Neutrophil (primary cell): ENCODE measurements around the gene RABGAP1L.
A peak's percentile ranks its signal among the peaks of the same experiment; 100 is the strongest.

Experiments used
- H3K27ac ChIP-seq: fragments of 200-600 bp; sonication (generic); 2 replicates; pipeline ENCODE4 v1.5.1; 2016; ENCODE audit warnings: mild to moderate bottlenecking, moderate library complexity
- H3K27me3 ChIP-seq: fragments of 200-600 bp; sonication (generic); 2 replicates; pipeline ENCODE4 v1.6.0; 2016; ENCODE audit warnings: mild to moderate bottlenecking
- H3K36me3 ChIP-seq: fragments of 200-600 bp; sonication (generic); 2 replicates; pipeline ENCODE4 v1.5.1; 2017
- H3K4me1 ChIP-seq, 2 experiments: fragments of 200-600 bp in 1 of 2; sonication (generic) in 1 of 2; 1 replicate in 1 of 2; 2 replicates in 1 of 2; pipeline versions ENCODE4 v1.5.1 to v1.6.1; 2013 to 2016; ENCODE audit warnings: low read depth in 1 of 2, low read length in 1 of 2, mild to moderate bottlenecking in 1 of 2, moderate library complexity in 1 of 2; ENCODE audit not compliant: control insufficient read depth in 1 of 2, insufficient read depth in 1 of 2
- H3K4me3 ChIP-seq, 2 experiments: fragments of 200-600 bp in 1 of 2; sonication (generic) in 1 of 2; 1 replicate in 1 of 2; 2 replicates in 1 of 2; pipeline ENCODE4 v1.5.1; 2013 to 2016; ENCODE audit warnings: low read depth in 1 of 2, low read length in 1 of 2, mild to moderate bottlenecking in 1 of 2, moderate library complexity in 1 of 2
- H3K9me3 ChIP-seq: fragments of 200-600 bp; sonication (generic); 2 replicates; pipeline ENCODE4 v1.5.1; 2016
- TF ChIP-seq, protein P1 (sequence below): fragments of 200-600 bp; sonication (generic); IDR thresholded peaks from 2 replicates; pipeline ENCODE4 v1.5.1; 2016; ENCODE audit warnings: antibody characterized with exemption

Gene RABGAP1L

DNA sequence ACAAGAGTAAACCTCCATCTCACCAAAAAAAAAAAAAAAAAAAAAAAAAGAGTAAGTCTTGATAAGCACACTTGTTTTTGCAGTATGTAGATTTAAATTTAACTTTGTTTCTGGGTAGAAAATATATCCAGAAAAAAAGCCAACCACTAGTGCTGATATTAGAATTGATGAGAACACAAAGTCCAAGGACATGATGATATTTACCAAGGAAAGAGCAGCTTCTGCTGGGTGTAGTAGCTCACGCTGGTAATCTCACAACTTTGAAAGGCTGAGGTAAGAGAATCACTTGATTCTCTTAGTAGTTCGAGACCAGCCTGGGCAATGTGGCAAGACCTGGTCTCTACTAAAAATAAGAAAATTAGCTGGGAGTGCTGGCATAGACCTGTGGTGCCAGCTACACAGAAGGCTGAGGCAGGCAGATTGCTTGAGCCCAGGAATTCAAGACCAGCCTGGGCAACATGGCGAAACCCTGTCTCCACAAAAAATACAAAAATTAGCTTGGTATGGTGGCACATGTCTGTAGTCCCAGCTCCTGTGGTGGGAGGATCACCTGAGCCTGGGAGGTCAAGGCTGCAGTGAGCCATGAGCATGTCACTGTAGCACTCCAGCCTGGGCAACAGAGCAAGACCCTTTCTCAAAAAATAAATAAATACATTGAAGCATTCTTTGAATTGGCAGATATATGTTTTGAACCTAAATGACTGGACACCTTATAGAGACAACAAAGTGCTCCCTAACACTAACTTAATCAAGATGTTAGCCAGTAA lies 776.8 kb downstream of the RABGAP1L start:
- Histone ChIP-seq H3K36me3 (no peaks in the 10 kb centered on the region), H3K9me3 (no peaks in the 10 kb centered on the region), H3K4me3 (no peak overlapping the region), H3K27me3 (no peaks in the 10 kb centered on the region), H3K27ac (no peak overlapping the region), H3K4me1 (peaks cover 28 to 33% of the 10 kb centered on the region in 2 experiments)
- TF ChIP-seq, protein P1, sequence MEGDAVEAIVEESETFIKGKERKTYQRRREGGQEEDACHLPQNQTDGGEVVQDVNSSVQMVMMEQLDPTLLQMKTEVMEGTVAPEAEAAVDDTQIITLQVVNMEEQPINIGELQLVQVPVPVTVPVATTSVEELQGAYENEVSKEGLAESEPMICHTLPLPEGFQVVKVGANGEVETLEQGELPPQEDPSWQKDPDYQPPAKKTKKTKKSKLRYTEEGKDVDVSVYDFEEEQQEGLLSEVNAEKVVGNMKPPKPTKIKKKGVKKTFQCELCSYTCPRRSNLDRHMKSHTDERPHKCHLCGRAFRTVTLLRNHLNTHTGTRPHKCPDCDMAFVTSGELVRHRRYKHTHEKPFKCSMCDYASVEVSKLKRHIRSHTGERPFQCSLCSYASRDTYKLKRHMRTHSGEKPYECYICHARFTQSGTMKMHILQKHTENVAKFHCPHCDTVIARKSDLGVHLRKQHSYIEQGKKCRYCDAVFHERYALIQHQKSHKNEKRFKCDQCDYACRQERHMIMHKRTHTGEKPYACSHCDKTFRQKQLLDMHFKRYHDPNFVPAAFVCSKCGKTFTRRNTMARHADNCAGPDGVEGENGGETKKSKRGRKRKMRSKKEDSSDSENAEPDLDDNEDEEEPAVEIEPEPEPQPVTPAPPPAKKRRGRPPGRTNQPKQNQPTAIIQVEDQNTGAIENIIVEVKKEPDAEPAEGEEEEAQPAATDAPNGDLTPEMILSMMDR, result no peak

DNA sequence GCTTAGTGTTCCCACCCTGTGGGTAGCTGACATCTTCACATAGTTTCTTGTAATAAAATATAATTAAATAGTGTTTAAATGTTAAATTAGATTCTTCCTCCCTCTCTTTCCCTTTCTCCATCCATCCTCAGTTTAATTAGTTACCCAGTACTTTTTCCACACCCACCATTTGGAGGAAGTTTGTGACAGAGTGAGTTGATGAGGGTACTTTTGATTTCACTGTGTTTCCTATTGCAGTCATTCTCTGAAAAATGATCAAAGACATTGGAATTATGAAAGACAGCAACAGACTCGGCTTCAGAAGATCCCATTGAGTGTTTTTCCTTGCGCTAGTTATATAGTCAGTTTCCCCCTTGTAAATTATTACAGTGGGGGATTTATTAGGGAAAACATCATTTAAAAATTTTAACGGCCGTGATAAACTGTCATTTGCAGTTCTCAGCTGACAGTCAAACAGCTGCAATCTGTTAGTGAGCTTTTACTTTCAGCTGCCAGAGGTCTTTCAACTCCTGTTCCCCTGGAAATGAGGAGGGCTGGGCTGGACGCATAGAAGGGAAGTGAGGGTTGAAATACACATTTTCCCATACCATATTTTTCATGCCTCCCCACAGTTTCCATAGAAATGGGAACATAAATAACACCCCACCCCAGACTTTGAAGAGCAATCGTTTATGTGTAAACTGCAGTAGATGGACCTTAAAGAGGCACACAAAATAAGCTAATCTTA lies 779.1 kb downstream of the RABGAP1L start:
- peaks cover 51 to 56% of the 10 kb centered on the region in 2 experiments for H3K4me1 ChIP-seq
- peak overlapping the region; percentile 90 for H3K27ac ChIP-seq
- no peaks in the 10 kb centered on the region for H3K36me3 ChIP-seq
- H3K9me3 ChIP-seq, result no peaks in the 10 kb centered on the region
- no peaks in the 10 kb centered on the region for H3K27me3 ChIP-seq
- peak overlapping the region; percentile 28 for H3K4me3 ChIP-seq
- TF ChIP-seq, protein P1, result no peak

GRCh38 chr1:174939775-174940545 lies 780.6 kb downstream of the RABGAP1L start:
- H3K27ac ChIP-seq, result peak overlapping the region; percentile 90
- TF ChIP-seq, protein P1, result no peak

GRCh38 chr1:174940646-174941175 lies 781.4 kb downstream of the RABGAP1L start:
- TF ChIP-seq, protein P1, result no peak
- Histone ChIP-seq H3K9me3 (no peaks in the 10 kb centered on the region), H3K27me3 (no peaks in the 10 kb centered on the region), H3K36me3 (no peaks in the 10 kb centered on the region), H3K4me3 (no peak overlapping the region), H3K4me1 (peaks cover 68 to 71% of the 10 kb centered on the region in 2 experiments), H3K27ac (peak overlapping the region; percentile 90)

More at GRCh38 chr1:174939775-174940545, 780.6 kb downstream of the RABGAP1L start:
- Histone ChIP-seq H3K27me3 (no peaks in the 10 kb centered on the region), H3K4me1 (peaks cover 65 to 66% of the 10 kb centered on the region in 2 experiments), H3K36me3 (no peaks in the 10 kb centered on the region), H3K9me3 (no peaks in the 10 kb centered on the region), H3K4me3 (peak overlapping the region in 1 of 2 experiments; percentile 5)

- Histone ChIP-seq H3K36me3 (no peaks in the 10 kb centered on the region), H3K9me3 (no peaks in the 10 kb centered on the region), H3K4me1 (peaks cover 70 to 71% of the 10 kb centered on the region in 2 experiments), H3K27ac (peak overlapping the region; percentile 90), H3K4me3 (peak overlapping the region; percentile 25 to 49), H3K27me3 (no peaks in the 10 kb centered on the region)
- TF ChIP-seq, protein P1, result peak; percentile 13
Measured at GRCh38 chr1:174942547-174943255, 783.4 kb downstream of the RABGAP1L start.
